Measurements from ENCODE around the gene ADARB2. TPM values are rescaled to one million over a fixed set of nuclear protein-coding genes. Genes with fewer than 3 reads are reported as not detected.
"Not testable (repeated sequence)": the region's sequence is repeated elsewhere in the genome, so short reads cannot be mapped to it uniquely, and the experiment has no call there.

Gene ADARB2
- total and polyA plus RNA-seq, 7 donors: 0.05 to 0.39 (median 0.15) TPM; not detected in 2

- Histone ChIP-seq H3K27me3 (ENCODE audit: insufficient read depth in 3 of 3, low read length in 2 of 3) (peaks cover 0 to 27% (median 6%) of the 10 kb centered on the region in 3 donors), H3K4me3 (no peak overlapping the region), H3K4me1 (no peaks in the 10 kb centered on the region), H3K36me3 (ENCODE audit: insufficient read depth in 1 of 2, low read depth in 1 of 2) (no peaks in the 10 kb centered on the region), H3K27ac (no peak overlapping the region), H3K9me3 (no peaks in the 10 kb centered on the region)
- no peak for TF ChIP-seq CTCF (IDR thresholded peaks at IDR 0.05)
- 31 to 38% (median 32%) methylated on average over 23 of the region's 23 CpGs for WGBS, 3 donors
- no peak for DNase-seq
- intact Hi-C loops (cut with DNase I): no loop called here
- ATAC-seq: no peak
These were observed 269.8 kb downstream of the ADARB2 start for GRCh38 chr10:1467334-1468076.

GRCh38 chr10:1465993-1466764 lies 271.1 kb downstream of the ADARB2 start:
- DNase-seq (no peak), ATAC-seq (no peak)
- Histone ChIP-seq H3K27ac (no peak overlapping the region), H3K27me3 (ENCODE audit: insufficient read depth in 3 of 3, low read length in 2 of 3) (peaks cover 0 to 27% (median 6%) of the 10 kb centered on the region in 3 donors), H3K4me3 (no peak overlapping the region), H3K36me3 (ENCODE audit: insufficient read depth in 1 of 2, low read depth in 1 of 2) (no peaks in the 10 kb centered on the region), H3K9me3 (no peaks in the 10 kb centered on the region), H3K4me1 (no peaks in the 10 kb centered on the region)
- WGBS, 3 donors: 45 to 48% (median 47%) methylated on average over 19 of the region's 19 CpGs
- intact Hi-C loops (cut with DNase I): no loop called here
- no peak for TF ChIP-seq CTCF (IDR thresholded peaks at IDR 0.05)

GRCh38 chr10:1465418-1465911 lies 271.9 kb downstream of the ADARB2 start:
- DNase-seq: no peak
- no peak for TF ChIP-seq CTCF (IDR thresholded peaks at IDR 0.05)
- ATAC-seq: no peak
- no peak overlapping the region for H3K4me3 ChIP-seq
- no peaks in the 10 kb centered on the region for H3K9me3 ChIP-seq
- no peaks in the 10 kb centered on the region for H3K4me1 ChIP-seq
- intact Hi-C loops (cut with DNase I): no loop called here
- H3K27me3 ChIP-seq (ENCODE audit: insufficient read depth in 3 of 3, low read length in 2 of 3): peaks cover 0 to 27% (median 6%) of the 10 kb centered on the region in 3 donors
- no peak overlapping the region for H3K27ac ChIP-seq
- 26 to 38% (median 29%) methylated on average over 19 of the region's 19 CpGs for WGBS, 3 donors
- no peaks in the 10 kb centered on the region for H3K36me3 ChIP-seq (ENCODE audit: insufficient read depth in 1 of 2, low read depth in 1 of 2)

- no peak for DNase-seq
- TF ChIP-seq CTCF (IDR thresholded peaks at IDR 0.05): no peak
- Histone ChIP-seq H3K4me3 (no peak overlapping the region), H3K27ac (no peak overlapping the region), H3K9me3 (no peaks in the 10 kb centered on the region), H3K36me3 (ENCODE audit: insufficient read depth in 1 of 2, low read depth in 1 of 2) (no peaks in the 10 kb centered on the region), H3K27me3 (ENCODE audit: insufficient read depth in 3 of 3, low read length in 2 of 3) (peaks cover 0 to 27% (median 6%) of the 10 kb centered on the region in 3 donors), H3K4me1 (no peaks in the 10 kb centered on the region)
- 10 to 14% (median 13%) methylated on average over 17 of the region's 17 CpGs for WGBS, 3 donors
- intact Hi-C loops (cut with DNase I): no loop called here
- ATAC-seq: no peak
These were observed 272.4 kb downstream of the ADARB2 start for GRCh38 chr10:1464881-1465417.

GRCh38 chr10:1463971-1464370 lies 273.4 kb downstream of the ADARB2 start:
- H3K4me3 ChIP-seq; H3K36me3 ChIP-seq (ENCODE audit: insufficient read depth in 1 of 2, low read depth in 1 of 2); H3K27ac ChIP-seq; DNase-seq; H3K9me3 ChIP-seq; ATAC-seq; intact Hi-C loops (cut with DNase I); H3K4me1 ChIP-seq: not testable (repeated sequence)
- WGBS, 3 donors: 80 to 85% (median 82%) methylated on average over 26 of the region's 26 CpGs
- H3K27me3 ChIP-seq (ENCODE audit: insufficient read depth in 3 of 3, low read length in 2 of 3): peaks cover 0 to 26% (median 5%) of the 10 kb centered on the region in 3 donors
